DMS 273 treated with DMSO at 0.1 percent for 48 hours (cell line): Measurements from ENCODE around the gene CHAMP1.
A peak's percentile ranks its signal among the peaks of the same experiment; 100 is the strongest.

Experiments
- DNase-seq: peaks from one replicate; lab custom pipeline; 2025; lab: John Stamatoyannopoulos, UW

Gene CHAMP1

GRCh38 chr13:114298866-114299265 lies 15.4 kb upstream of the CHAMP1 start:
- DNase-seq = no peak

- DNase-seq = no peak
Measured at GRCh38 chr13:114299604-114300305, 14.5 kb upstream of the CHAMP1 start.

- DNase-seq = no peak
Measured at GRCh38 chr13:114303700-114304327, 10.5 kb upstream of the CHAMP1 start.

- no peak for DNase-seq
Measured at GRCh38 chr13:114304346-114305034, 9.8 kb upstream of the CHAMP1 start.

- DNase-seq = no peak
Measured at GRCh38 chr13:114309086-114309485, 5.2 kb upstream of the CHAMP1 start.

- DNase-seq = peak; percentile 22
Measured at GRCh38 chr13:114309806-114310410, 4.4 kb upstream of the CHAMP1 start.

- DNase-seq = no peak
Measured at GRCh38 chr13:114310956-114311355, 3.3 kb upstream of the CHAMP1 start.

GRCh38 chr13:114311387-114311786 lies 2.9 kb upstream of the CHAMP1 start:
- DNase-seq = no peak

GRCh38 chr13:114311908-114312307 lies 2.4 kb upstream of the CHAMP1 start:
- no peak for DNase-seq

- DNase-seq = no peak
Measured at GRCh38 chr13:114313061-114313860, 1.0 kb upstream of the CHAMP1 start.

- DNase-seq = no peak
Measured at GRCh38 chr13:114315074-114315785, 927 bp downstream of the CHAMP1 start.

- DNase-seq = no peak
Measured at GRCh38 chr13:114318624-114319023, 4.3 kb downstream of the CHAMP1 start.

- DNase-seq = no peak
Measured at GRCh38 chr13:114319441-114319913, 5.2 kb downstream of the CHAMP1 start.

- no peak for DNase-seq
Measured at GRCh38 chr13:114320065-114320464, 5.8 kb downstream of the CHAMP1 start.

- DNase-seq = no peak
Measured at GRCh38 chr13:114321256-114321655, 7.0 kb downstream of the CHAMP1 start.

GRCh38 chr13:114323349-114323748 lies 9.0 kb downstream of the CHAMP1 start:
- no peak for DNase-seq

- no peak for DNase-seq
Measured at GRCh38 chr13:114324334-114324733, 10.0 kb downstream of the CHAMP1 start.

- DNase-seq = no peak
Measured at GRCh38 chr13:114325729-114326128, 11.4 kb downstream of the CHAMP1 start.

GRCh38 chr13:114328034-114328433 lies 13.7 kb downstream of the CHAMP1 start:
- no peak for DNase-seq

GRCh38 chr13:114328595-114328994 lies 14.3 kb downstream of the CHAMP1 start:
- DNase-seq = no peak

- no peak for DNase-seq
Measured at GRCh38 chr13:114330086-114330485, 15.8 kb downstream of the CHAMP1 start.
